Keratinocyte (primary cell): ENCODE measurements around the gene CDK14.

Experiments
- EZH2 ChIP-seq: IDR thresholded peaks from one replicate; pipeline ENCODE4 v1.6.1; 2012; ENCODE audit warnings: inconsistent platforms, mild to moderate bottlenecking, low read length, moderate library complexity
- TF ChIP-seq, protein P1 (sequence below), 3 experiments: IDR thresholded peaks in 1 of 3; conservative IDR thresholded peaks in 1 of 3; optimal IDR thresholded peaks in 1 of 3; 2 replicates in 2 of 3; 3 replicates in 1 of 3; pipeline versions ENCODE3 to v1.5.1; 2011; ENCODE audit warnings: low read length in 3 of 3, mild to moderate bottlenecking in 3 of 3, moderate library complexity in 2 of 3, control low read depth in 1 of 3, inconsistent platforms in 1 of 3; ENCODE audit not compliant: insufficient read depth in 2 of 3; ENCODE audit errors: extremely low read depth in 1 of 3

DNA sequence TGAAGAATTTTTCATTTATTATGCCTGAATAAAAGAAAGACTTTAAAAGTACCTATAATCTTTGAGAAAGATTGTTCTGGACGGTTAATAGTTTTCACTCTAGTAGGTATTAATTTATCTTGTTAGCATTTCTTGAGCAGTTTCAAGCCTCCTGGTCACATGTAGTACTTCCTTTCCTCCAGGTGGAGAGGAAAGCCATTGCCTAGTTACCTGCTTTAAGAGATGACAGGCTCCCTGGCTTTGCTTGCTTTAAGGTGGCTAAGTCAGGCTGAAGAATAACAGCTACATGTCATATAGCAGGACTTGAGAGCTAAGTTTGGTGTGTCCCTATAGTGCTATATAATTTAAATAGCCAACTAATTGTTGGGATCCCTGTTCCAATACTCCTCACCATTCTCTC, 160.2 kb downstream of the CDK14 start:
- TF ChIP-seq, protein P1, sequence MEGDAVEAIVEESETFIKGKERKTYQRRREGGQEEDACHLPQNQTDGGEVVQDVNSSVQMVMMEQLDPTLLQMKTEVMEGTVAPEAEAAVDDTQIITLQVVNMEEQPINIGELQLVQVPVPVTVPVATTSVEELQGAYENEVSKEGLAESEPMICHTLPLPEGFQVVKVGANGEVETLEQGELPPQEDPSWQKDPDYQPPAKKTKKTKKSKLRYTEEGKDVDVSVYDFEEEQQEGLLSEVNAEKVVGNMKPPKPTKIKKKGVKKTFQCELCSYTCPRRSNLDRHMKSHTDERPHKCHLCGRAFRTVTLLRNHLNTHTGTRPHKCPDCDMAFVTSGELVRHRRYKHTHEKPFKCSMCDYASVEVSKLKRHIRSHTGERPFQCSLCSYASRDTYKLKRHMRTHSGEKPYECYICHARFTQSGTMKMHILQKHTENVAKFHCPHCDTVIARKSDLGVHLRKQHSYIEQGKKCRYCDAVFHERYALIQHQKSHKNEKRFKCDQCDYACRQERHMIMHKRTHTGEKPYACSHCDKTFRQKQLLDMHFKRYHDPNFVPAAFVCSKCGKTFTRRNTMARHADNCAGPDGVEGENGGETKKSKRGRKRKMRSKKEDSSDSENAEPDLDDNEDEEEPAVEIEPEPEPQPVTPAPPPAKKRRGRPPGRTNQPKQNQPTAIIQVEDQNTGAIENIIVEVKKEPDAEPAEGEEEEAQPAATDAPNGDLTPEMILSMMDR (optimal IDR thresholded peaks at IDR 0.05 in 1 of 3, IDR thresholded peaks at IDR 0.05 in 1 of 3, conservative IDR thresholded peaks at IDR 0.05 in 1 of 3; ENCODE audit: extremely low read depth in 1 of 3, insufficient read depth in 2 of 3, low read length in 3 of 3): no peak
- TF ChIP-seq EZH2: no peak
